Skeletal muscle satellite cell (primary cell): Measurements from ENCODE around the gene BORCS5.

Experiments
- H3K27me3 ChIP-seq: 2 replicates; pipeline ENCODE4 v1.7.0; 2013; ENCODE audit warnings: low read length; ENCODE audit not compliant: control insufficient read depth, insufficient read depth
- H3K36me3 ChIP-seq: 2 replicates; pipeline ENCODE4 v1.7.0; 2013; ENCODE audit warnings: mild to moderate bottlenecking, control low read depth, low read length; ENCODE audit not compliant: insufficient read depth
- H3K4me1 ChIP-seq: 2 replicates; pipeline ENCODE4 v1.7.0; 2013; ENCODE audit warnings: low read length; ENCODE audit not compliant: control insufficient read depth, insufficient read depth
- H3K4me2 ChIP-seq: 2 replicates; pipeline ENCODE4 v1.7.0; 2013; ENCODE audit warnings: mild to moderate bottlenecking, low read length
- H3K4me3 ChIP-seq: 2 replicates; pipeline ENCODE4 v1.7.0; 2013; ENCODE audit warnings: low read length
- H3K9ac ChIP-seq: 2 replicates; pipeline ENCODE4 v1.7.0; 2013; ENCODE audit warnings: mild to moderate bottlenecking, low read depth, low read length, moderate library complexity
- H3K9me3 ChIP-seq: replicated peaks from 2 replicates; pipeline ENCODE4 v1.7.0; 2013; ENCODE audit warnings: mild to moderate bottlenecking, control low read depth, low read length

Gene BORCS5

DNA sequence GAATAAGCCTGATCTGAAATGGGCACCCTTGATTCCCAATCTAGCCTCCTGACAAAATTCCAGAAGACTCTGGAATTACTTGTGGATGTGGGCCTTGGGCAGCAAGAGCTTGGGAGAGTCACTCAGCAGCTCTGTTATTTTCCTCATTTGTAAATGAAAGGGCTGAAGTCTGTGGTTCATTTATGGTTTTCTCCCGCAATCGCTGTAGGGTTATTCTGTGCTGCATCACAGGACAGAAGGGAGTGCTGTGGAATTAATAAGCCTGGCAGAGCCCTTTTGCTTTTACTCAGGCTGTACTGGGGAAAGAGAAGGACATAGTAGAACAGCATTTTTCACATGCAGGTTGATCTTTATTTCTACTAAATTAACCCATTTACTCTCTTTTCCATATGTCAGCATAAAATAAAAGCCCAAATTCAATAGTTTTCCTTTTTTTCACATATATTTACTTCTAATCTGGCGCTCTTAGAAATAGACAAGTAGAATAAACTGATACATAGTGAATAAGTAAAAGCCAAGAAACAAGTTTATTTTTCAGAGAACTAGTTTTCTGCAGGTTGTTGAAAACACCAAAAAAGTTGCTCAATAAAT is 156.6 kb downstream of the BORCS5 start:
- H3K4me2 ChIP-seq = no peak overlapping the region
- no peaks in the 10 kb centered on the region for H3K9me3 ChIP-seq
- H3K9ac ChIP-seq = no peak overlapping the region
- H3K36me3 ChIP-seq = no peaks in the 10 kb centered on the region
- no peaks in the 10 kb centered on the region for H3K27me3 ChIP-seq
- H3K4me1 ChIP-seq = peaks cover 4% of the 10 kb centered on the region
- H3K4me3 ChIP-seq = no peak overlapping the region

DNA sequence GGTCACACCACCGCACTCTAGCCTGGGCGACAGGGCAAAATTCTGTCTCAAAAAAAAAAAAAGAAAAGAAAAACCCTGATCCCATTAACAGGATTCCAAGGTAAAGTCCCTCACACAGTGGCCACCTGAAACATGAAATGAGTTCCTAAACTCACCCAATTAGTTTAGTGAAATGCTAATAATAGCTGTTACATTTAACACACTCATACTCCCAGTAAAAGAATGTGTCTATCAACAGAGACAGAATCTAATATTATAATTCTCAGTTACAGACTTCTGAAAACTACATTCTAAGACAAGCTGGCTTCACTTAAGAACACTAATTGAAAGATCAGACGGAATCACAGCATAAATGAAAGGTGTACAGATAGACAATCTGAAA is 161.6 kb downstream of the BORCS5 start:
- Histone ChIP-seq H3K27me3 (no peaks in the 10 kb centered on the region), H3K36me3 (no peaks in the 10 kb centered on the region), H3K9ac (no peak overlapping the region), H3K4me3 (no peak overlapping the region), H3K4me2 (no peak overlapping the region), H3K9me3 (no peaks in the 10 kb centered on the region), H3K4me1 (no peaks in the 10 kb centered on the region)

DNA sequence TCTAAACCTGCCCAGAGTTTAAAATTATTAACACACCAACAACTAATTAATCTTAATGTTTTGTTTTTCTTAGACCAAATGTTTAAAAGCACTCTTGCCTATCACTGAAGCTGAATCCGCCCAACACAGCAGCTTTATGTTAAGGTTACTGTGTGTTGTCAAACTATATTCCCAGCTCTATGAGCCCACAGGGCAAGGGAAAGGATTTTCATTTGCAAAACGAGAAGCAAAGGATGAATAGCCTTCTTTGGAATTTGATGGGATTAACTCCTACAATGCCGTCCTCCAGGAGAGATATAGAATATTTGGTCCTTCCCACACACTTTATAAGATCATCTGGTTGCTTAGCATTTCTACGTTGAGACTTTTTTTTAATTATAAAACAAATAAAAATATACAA is 162.0 kb downstream of the BORCS5 start:
- H3K27me3 ChIP-seq = no peaks in the 10 kb centered on the region
- no peak overlapping the region for H3K4me2 ChIP-seq
- no peaks in the 10 kb centered on the region for H3K36me3 ChIP-seq
- H3K4me3 ChIP-seq = no peak overlapping the region
- H3K9ac ChIP-seq = no peak overlapping the region
- no peaks in the 10 kb centered on the region for H3K9me3 ChIP-seq
- no peaks in the 10 kb centered on the region for H3K4me1 ChIP-seq
